HG02973 (cell line): ENCODE measurements around the gene CPM.

ENCODE experiments used
- ATAC-seq: cut with Tn5 transposase; IDR thresholded peaks from one replicate; pipeline ENCODE4 v1.9.1; 2021; ENCODE audit warnings: moderate library complexity; ENCODE audit not compliant: unreplicated experiment

CPM gene

DNA sequence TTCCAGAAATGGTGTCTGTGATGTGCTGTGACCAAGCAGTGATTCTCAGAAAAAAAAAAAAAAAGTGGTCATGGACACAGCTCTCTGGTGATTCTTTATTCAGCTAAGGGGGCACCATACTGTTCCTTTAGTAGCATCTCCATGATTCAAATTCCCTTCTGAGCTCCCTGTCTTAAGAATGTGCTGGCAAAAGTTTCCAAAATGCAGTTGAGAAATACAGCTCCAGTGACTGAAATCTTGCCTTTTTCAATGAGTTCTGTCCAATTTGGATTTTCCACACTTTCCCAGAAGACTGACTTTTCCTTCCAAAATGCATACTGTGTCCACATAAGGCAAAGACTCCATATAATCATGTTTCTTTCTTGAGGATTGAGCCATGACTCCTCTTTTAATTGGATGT lies 24.3 kb upstream of the CPM start:
- ATAC-seq = no peak

DNA sequence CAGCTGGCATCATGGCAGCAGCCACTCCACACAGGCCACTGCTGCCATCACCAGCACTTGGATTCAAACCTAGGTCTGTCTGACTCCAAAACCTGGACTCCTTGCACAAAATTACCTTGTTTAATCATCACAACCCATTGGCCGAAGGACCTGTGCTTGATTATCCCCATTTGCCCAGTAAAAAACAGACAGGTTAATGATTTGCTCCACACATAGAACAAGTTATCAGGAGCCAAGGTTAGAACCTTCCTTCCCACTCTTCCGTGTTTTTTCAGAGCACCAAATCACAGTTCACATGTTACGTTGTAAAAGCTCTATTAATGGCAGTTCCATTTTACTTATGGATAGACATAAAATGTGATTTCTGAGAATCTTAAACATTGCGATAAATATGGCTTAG lies 23.5 kb upstream of the CPM start:
- no peak for ATAC-seq

DNA sequence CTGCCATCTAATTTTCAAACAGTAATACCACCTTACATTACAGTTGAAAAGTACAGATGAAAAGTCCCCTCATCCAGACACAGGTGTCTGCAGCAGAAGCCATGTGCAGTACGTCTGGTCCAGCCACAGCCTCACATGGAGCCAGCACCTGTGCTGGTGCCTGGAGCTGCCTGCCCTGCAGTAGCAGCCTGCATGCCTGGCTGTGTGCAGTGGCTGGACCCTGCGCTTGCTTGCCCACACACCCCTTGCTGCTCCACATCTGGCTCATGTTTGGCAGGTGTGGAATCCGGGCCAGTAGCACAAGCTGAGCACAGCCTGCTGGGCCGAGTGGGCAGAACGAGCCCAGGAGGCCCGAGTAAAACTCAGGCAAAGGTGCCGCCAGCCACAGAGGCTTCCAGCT lies 21.8 kb upstream of the CPM start:
- ATAC-seq = no peak

DNA sequence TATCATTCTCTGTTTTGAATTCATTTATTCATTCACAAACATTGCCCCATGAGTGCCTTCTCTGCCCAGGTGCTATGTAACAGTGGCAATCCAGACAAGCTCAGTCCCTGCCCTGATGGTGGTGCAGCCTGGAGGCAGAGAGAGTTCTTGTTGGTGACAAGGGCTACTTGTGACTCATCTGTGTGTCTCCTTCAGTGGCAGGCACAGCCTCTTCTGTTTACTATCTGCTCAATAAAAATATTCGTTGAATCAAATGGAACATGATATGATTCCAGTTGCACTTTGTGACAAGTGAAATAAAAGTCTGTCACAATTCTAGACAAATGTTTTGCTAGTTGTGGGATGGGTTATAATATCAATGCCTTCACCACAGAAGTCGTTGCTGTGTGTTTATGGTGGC lies 20.6 kb upstream of the CPM start:
- no peak for ATAC-seq

DNA sequence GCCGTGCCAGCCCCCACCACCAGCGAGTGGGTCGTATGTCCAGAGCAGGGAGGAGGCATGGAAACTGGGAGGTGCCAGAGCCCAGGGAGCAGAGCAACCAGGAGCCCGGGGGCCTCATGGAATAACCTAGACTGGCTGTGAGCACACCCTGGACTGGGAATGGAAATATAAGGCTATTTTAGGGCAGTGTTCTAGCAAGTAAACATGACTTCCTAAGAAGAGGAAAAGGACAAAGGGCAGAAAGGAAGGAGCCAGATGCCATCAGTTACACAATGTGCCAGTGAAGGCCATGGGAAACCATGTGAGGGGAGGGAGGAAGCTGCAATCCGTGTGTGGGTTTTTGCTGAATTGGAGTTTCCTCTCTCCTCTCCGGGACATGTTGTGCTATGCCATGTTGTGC lies 18.7 kb upstream of the CPM start:
- no peak for ATAC-seq

DNA sequence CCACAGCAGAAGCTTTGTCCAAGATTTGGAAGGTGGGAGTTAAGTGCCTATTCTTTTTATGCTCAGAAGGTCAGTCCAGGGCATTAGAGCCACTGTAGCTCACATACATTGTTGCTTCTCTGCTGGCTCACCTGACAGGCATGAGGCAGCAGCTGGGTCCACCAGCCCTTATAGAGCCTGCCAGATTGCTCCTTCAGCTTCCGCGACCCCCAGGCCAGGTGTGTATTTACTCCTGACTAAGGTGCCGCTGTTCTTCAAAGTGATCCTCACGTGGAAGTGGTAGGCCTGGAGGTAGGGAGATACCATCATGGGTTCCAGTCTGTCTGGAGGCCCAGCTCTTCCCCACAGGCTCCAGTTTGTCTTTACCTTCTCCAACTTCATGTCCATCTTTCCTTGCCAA lies 17.5 kb upstream of the CPM start:
- ATAC-seq = no peak

DNA sequence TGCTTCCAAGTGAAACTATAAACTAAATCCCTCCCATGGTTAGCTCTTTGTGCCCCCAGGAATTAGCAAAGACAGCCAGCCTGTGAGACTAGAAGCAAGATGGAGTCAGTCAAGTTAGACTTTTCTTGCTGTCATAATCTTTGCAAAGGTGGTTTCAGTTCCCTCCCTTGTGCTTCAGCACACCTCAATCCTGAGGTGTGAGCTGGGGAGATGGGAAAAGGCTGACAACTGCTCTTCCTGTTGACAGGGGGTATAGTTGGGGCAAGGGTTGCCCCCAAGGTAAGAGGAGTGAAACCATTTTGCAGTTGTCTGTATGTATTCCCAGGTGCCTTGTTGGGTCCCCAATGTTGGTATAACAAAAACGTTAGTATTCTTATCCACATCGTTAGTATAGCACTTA lies 12.3 kb upstream of the CPM start:
- no peak for ATAC-seq

DNA sequence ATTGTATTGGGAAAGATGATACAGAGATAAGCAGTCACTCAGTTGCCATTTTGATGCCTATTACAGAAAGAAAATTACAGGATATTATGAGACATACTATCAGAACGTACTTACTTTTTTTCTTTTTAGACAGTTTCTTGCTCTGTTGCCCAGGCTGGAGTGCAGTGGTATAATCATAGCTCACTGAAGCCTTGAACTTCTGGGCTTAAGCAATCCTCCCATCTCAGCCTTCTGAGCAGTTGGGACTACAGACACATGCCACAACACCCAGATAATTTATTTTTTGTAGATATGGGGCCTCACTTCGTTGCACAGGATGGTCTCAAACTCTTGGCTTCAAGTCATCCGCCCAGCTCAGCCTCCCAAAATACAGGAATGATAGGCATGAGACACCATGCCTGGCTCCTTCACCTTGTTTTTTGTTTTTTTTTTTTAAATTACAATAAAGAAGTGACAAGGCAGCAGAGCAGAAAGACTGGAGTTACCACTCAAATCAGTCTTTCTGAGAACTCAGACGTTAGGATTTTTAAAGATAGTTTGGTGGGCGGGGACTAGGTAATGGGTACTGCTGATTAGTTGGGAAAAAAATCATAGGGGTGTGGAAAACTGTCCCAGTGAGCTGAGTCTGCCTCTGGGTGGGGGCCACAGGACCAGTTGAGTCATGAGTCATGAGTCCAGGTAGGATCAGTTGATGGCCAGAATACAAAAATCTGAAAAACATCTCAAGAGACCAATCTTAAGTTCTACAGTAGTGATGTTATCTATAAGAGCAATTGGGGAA lies 11.5 kb upstream of the CPM start:
- ATAC-seq = no peak

DNA sequence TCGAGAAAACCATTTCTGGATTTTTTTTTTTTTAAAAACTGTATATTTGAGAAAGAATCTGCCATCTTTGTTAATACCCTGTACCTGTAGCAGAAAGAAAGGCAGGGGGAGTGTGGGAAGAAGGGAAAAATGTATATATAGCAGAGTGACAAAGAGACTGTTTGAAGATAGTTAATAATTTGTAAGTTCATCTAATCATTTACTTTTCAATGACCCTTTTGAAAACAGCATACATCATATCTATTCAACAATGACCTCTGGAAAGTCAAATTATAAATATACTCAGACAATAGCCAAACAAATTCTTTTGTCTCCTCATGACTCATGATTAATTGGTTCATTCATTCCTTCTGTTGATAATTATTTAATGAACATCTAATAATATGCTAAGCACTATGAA lies 10.9 kb upstream of the CPM start:
- no peak for ATAC-seq

DNA sequence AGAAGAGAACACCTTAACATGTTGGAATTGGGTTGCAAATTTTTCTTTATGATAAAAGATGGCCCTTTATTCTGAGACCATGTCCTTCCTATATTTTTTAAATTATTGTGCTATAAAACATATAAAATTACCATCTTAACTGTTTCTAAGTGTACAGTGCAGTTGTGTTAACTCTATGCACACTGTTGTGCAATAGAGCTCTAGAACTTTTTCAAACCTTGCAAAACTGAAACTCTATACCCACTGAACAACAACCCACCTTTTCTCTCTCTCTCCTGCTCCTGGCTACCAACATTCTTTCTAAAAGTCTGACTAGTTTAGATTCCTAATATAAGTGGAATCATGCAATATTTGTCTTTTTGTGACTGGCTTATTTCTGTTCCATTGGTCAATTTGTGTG lies 7.8 kb upstream of the CPM start:
- ATAC-seq = no peak

DNA sequence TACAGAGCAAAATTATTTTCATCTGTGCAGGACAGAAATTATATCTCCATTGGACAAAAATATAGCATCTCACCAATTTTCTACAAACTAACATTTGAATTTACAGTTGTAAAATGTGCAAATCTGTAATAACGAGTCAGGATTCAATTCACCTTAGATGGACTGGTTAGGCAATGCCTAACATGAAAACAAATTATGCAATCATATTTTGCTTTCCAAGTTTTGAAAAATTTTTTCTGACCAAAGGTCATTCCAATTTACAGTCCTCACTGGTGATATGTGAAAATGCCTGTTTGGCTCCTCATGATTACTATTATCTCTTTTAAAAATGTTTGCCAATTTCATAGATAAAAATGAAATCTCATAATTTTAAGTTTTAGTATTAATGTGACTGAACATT lies 6.5 kb upstream of the CPM start:
- no peak for ATAC-seq

DNA sequence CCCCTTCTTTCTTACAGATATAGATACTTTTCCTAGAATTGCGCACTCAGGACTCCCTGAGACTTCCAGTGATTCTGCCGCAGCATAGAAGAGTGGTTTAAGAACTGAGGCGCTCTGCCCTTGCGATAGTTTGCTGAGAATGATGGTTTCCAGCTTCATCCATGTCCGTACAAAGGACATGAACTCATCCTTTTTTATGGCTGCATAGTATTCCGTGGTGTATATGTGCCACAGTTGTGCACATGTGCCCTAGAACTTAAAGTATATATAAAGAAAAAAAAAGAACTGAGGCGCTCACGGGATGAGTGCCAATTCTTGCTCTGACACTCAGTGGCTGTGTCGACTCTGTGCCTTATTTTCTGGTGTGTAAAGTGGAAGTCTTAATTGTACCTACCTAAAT lies 1.4 kb upstream of the CPM start:
- no peak for ATAC-seq

DNA sequence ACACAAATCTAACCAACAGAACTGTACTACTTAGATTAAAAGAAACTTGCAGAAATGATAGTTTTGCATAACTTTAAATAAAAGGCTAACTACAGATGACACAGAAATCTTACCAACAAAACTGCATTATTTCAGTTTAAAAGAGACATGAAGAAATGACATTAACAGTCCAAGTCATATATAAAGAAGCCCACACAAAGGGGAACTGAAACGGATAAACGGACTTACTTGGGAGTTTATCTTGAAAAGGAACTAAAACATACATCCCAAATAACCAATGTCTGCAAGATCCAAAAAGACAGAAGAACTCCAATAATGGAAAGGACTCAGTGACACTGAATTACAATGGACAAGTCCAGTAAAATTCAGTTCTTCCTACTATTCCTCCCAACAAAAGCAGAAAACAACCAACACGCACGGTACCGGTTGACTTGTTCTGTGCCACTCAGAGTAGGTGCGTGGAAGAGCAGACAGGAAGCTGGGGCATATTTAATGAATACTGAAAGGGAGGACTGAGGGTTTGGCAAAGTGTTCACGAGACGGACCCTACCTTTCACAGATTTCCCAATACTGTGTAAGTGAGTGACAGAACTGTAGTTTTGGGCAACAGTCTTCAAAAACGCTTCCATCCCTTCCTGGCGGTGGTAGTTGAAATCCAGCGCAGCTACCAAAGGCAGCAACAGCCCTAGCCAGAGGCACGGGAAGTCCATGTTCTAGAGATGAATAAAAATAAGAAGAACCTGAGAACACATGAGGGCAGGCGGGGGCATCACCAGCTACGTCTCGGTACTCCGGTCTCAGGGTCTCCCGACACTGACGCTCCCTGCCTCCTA lies 627 bp downstream of the CPM start:
- ATAC-seq = peak; percentile 33

DNA sequence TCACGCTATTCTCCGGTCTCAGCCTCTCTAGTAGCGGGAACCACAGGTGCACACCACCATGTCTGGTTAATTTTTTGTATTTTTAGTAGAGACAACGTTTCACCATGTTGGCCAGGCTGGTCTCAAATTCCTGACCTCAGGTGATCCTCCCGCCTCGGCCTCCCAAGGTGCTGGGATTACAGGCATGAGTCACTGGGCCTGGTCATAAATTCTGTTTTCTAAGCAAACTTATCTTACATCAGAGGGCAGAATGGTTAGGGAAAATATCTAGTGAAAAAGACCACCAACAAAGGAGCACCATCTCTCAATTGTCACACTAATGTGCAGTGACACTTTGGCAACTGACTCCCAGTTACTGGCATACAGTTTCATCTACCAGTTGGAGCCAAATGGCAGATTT lies 2.8 kb downstream of the CPM start:
- no peak for ATAC-seq

DNA sequence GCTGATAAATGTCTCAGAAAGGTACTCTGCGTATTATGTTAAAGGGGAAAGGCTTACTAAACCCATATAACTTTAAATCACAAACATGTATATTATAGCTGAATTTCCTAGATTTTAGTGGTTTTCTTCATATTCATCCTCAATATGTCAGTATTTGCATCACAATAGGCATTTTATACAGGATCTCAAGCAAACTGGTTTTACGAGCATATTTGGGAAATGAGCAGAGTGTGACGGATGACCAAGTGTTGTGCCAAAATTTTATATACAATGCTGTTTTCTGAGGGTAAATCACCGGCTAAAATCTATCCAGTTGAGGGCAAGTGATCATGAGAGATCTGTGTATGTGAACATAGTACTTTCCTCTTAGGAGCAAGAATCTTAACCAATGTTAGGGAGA lies 8.4 kb downstream of the CPM start:
- ATAC-seq = no peak

DNA sequence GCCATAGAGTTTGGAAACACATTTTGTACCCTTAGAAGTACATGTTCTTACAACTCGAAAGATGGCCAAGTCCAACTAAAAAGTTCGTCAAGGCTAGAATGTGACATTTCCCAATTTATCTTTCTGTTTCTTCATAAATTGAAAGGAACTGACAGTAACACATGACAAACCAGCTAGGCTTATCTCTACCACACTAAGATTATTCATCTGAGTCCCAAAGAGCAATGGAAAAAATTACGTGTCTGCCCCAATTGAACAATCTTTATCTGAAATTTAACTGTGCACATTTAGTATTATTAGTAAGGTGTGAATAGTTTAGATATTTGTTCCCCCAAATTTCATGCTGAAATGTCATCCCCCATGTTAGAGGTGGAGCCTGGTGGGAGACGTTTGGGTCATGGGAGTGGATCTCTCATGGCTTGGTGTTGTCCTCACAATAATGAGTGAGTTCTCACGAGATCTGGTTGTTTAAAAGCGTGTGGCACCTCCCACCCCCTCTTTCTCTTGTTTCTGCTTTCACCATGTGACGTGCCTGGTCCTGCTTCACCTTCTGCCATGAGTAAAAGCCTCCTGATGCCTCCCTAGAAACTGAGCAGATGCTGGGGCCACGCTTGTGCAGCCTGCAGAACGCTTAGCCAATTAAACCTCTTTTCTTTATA lies 13.3 kb downstream of the CPM start:
- no peak for ATAC-seq

DNA sequence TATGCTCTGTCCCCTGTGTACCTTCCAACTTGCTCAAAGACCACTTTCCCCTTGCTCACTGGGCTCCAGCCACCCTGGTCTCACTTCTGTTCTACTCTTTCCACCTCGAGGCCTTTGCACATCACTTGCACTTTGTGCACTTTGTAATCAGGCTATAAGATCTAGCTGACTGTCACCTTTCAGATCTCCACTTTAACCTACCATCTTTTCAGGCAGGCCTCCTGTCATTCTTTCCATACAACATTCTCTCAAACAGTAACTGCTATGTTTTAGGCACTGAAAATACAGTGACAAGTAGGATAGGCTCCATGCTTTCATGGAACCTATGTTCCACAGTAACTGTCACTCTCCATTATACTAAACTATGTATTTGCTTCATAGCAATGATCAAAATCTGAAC lies 14.0 kb downstream of the CPM start:
- no peak for ATAC-seq

DNA sequence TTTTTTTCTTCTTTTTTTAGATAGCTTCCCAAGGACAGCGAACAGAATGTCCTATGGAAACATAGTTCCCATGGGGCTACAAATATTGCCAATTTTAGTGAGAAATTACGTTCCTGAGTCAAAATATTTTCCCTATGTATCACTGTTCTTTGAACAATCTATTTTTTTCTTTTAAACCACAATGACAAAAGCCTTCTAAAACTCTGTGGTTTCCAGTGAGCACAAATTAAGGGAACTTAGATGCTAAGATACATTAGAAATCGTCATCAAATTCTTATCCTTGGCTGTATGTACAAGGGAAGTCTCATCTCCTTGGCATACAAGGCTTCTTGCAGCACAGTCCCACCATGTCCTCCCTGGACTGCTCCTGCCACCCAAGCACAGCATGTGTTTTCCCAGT lies 17.9 kb downstream of the CPM start:
- no peak for ATAC-seq

DNA sequence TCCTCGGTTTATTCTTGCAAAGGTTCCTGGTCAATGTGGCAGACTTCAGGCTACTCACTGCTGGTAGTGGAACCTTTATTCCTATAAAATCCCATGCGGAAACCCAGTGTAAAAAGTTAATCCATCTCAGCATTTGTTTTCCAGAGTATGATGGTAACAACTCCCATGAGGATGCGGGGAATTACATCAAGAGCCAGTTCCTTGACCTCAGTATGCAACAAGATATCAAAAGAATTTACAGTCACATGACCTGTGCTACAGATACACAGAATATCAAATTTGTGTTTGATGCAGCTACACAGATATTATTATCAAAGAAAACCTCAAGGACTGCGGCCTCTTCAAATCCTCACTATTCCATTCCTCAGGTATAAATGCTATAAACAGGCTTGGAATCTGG lies 19.3 kb downstream of the CPM start:
- ATAC-seq = no peak

DNA sequence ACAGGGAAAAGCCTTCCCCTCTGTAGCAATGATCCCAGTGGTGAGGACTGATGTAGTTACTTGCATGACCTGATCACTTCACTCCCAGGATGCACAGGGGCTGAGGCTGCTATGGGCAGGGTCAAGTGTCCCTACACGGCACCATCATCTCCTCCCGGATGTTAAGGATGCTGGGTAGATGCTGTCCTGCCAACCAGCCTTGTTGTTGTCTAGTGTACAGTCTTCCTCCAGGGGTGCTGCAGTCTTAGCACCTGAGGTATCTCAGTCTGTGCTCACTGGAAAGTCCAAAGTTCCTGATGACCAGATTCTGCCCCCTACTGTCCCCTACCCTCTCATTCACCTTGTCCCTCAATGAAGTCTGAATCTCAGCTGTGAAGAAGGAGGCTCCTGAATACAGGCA lies 20.1 kb downstream of the CPM start:
- ATAC-seq = no peak

DNA sequence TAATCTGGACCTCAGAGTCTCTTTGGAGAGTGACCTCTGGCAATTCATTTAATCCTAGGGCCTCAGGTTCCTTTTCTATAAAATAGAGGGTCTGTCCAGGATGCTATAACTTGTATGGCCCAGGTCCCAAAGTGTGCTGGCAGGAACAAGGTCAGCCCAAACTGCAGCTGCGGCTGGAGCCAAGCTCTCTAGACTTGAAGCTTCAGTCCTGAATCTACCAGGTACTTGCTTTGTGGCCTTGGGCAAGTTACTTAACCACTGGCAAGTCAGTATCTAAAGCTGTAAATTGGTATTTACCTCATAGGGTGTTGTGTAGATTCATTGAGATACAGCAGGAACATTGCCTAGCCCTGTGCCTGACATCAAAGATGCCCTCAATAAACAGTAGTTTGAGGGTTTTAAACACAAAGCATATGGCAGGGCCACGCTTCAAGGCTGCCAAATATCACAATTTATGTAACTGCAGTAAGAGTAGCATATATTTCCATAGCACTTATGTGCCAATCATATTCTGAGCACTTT lies 21.7 kb downstream of the CPM start:
- ATAC-seq = no peak

DNA sequence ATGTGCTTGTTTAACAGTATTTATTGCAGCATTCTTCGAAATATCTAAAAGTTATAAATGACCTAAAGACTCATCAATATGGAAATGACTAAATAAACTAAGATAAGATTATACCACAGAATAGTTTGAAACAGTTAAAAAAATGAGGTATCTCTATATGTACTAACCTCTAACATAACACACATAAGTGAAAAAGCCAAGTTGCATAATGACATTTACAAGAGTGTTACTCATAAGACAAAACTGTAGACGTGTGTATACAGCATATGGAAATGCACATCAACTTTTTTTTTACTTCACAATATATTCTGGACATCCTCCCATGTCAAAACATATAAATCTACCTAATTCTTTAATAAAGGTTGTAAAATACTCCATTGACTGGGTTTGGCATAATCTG lies 22.8 kb downstream of the CPM start:
- no peak for ATAC-seq
